HCT116 (cell line): ENCODE measurements around the gene CENPK. TPM values are rescaled to one million over a fixed set of nuclear protein-coding genes. Genes with fewer than 3 reads are reported as not detected.

Experiments used
- ATAC-seq: fragments of 200-7000 bp; cut with Tn5 transposase; 2 replicates; pipeline ENCODE4 v1.9.1; 2020; ENCODE audit warnings: mild to moderate bottlenecking, moderate library complexity
- BruUV-seq: library from RNA; stranded (reverse); fragments of 400-500 nt; replicated peaks from 2 replicates; lab custom pipeline; 2021; lab: Mats Ljungman, UMichigan
- CTCF ChIA-PET: fragments of 300-600 bp; sonication (Branson Sonifier 250); formaldehyde crosslinking; loops from one replicate; lab custom pipeline; 2021; ENCODE audit warnings: antibody characterized with exemption; lab: Charles Lee
- POLR2A ChIA-PET: fragments of 300-600, 350-600 bp; sonication (Branson Sonifier 250); formaldehyde crosslinking; loops from one replicate; lab custom pipeline; 2021; ENCODE audit warnings: antibody characterized with exemption; lab: Charles Lee
- RAD21 ChIA-PET, 2 experiments: fragments of 300-600 bp; sonication (Branson Sonifier 250); formaldehyde crosslinking; loops; one replicate each; lab custom pipeline; 2023; ENCODE audit warnings: low total read pairs in 2 of 2; ENCODE audit not compliant: uncharacterized antibody in 2 of 2, unreplicated experiment in 2 of 2, low non-redundant PET in 1 of 2; lab: Charles Lee
- DNase-seq: peaks from one replicate; pipeline ENCODE4 v3.0.0-alpha.2; 2010; ENCODE audit warnings: low read depth, low spot score
- H2AFZ ChIP-seq: fragments of 200-600 bp; shearing (Covaris generic), sonication (generic); 2 replicates; pipeline ENCODE4 v1.6.1; 2017; ENCODE audit warnings: low read depth, mixed run types, mixed read lengths, antibody characterized with exemption, low read length; ENCODE audit not compliant: poor library complexity, severe bottlenecking
- H3K27ac ChIP-seq: 2 replicates; pipeline ENCODE4 v1.5.1; 2012; ENCODE audit warnings: low read depth, low read length
- H3K27me3 ChIP-seq: fragments of 200-600 bp; sonication (generic); 2 replicates; pipeline ENCODE4 v1.6.1; 2016; ENCODE audit warnings: mixed run types, low read length, mixed read lengths; ENCODE audit not compliant: insufficient read depth
- H3K36me3 ChIP-seq, 2 experiments: fragments of 200-500 bp in 1 of 2; fragments of 200-600 bp in 1 of 2; sonication (Bioruptor generic) in 1 of 2; sonication (generic) in 1 of 2; 2 replicates each; pipeline versions ENCODE4 v1.5.1 to v1.6.1; 2014 to 2016; ENCODE audit warnings: low read length in 2 of 2, inconsistent platforms in 1 of 2, mixed read lengths in 1 of 2, mixed run types in 1 of 2; ENCODE audit not compliant: insufficient read depth in 2 of 2, control insufficient read depth in 1 of 2
- H3K4me1 ChIP-seq, 2 experiments: fragments of 200-600 bp in 1 of 2; sonication (generic) in 1 of 2; 2 replicates each; pipeline versions ENCODE4 v1.5.1 to v1.6.1; 2012 to 2017; ENCODE audit warnings: low read length in 2 of 2, inconsistent platforms in 1 of 2, mild to moderate bottlenecking in 1 of 2, mixed read lengths in 1 of 2, mixed run types in 1 of 2, moderate library complexity in 1 of 2; ENCODE audit not compliant: insufficient read depth in 2 of 2, control insufficient read depth in 1 of 2
- H3K4me2 ChIP-seq: fragments of 200-600 bp; sonication (generic); 2 replicates; pipeline ENCODE4 v1.6.1; 2017; ENCODE audit warnings: mixed run types, low read length, mixed read lengths
- H3K4me3 ChIP-seq, 2 experiments: fragments of 200-600 bp in 1 of 2; sonication (generic) in 1 of 2; replicated peaks in 1 of 2; 2 replicates each; pipeline ENCODE4 v1.5.1; 2011 to 2016; ENCODE audit warnings: low read length in 2 of 2, control low read depth in 1 of 2, low read depth in 1 of 2, mild to moderate bottlenecking in 1 of 2, mixed read lengths in 1 of 2, mixed run types in 1 of 2
- H3K79me2 ChIP-seq: fragments of 200-600 bp; sonication (generic); 2 replicates; pipeline ENCODE4 v1.6.1; 2017; ENCODE audit warnings: mild to moderate bottlenecking, mixed run types, low read length, moderate library complexity, mixed read lengths; ENCODE audit not compliant: insufficient read depth
- H3K9ac ChIP-seq: fragments of 200-600 bp; sonication (generic); 2 replicates; pipeline ENCODE4 v1.6.1; 2016; ENCODE audit warnings: low read length, mixed read lengths
- H3K9me2 ChIP-seq: fragments of 200-600 bp; sonication (generic), shearing (Covaris generic); 2 replicates; pipeline ENCODE4 v1.6.1; 2017; ENCODE audit warnings: mixed run types, mild to moderate bottlenecking, moderate library complexity; ENCODE audit not compliant: insufficient read depth
- H3K9me3 ChIP-seq, 2 experiments: fragments of 200-500 bp in 1 of 2; fragments of 200-600 bp in 1 of 2; sonication (Bioruptor generic) in 1 of 2; sonication (generic) in 1 of 2; 2 replicates each; pipeline ENCODE4 v1.6.1; 2014 to 2017; ENCODE audit warnings: low read length in 2 of 2, mixed read lengths in 2 of 2, inconsistent platforms in 1 of 2, low read depth in 1 of 2, mild to moderate bottlenecking in 1 of 2, mixed run types in 1 of 2, moderate library complexity in 1 of 2; ENCODE audit not compliant: control insufficient read depth in 1 of 2, insufficient read depth in 1 of 2
- H4K20me1 ChIP-seq: fragments of 200-600 bp; sonication (generic), shearing (Covaris generic); 2 replicates; pipeline ENCODE4 v1.6.1; 2017; ENCODE audit warnings: mixed run types, mild to moderate bottlenecking, moderate library complexity; ENCODE audit not compliant: insufficient read depth
- CBX3 ChIP-seq: IDR thresholded peaks from 2 replicates; pipeline ENCODE4 v1.6.1; 2012; ENCODE audit warnings: low read depth
- CEBPB ChIP-seq: IDR thresholded peaks from 2 replicates; pipeline ENCODE4 v1.6.1; 2012; ENCODE audit warnings: low read depth
- EGR1 ChIP-seq: IDR thresholded peaks from 2 replicates; pipeline ENCODE4 v1.6.1; 2012; ENCODE audit warnings: low read depth
- ELF1 ChIP-seq: IDR thresholded peaks from 2 replicates; pipeline ENCODE4 v1.6.1; 2012; ENCODE audit warnings: low read depth, borderline replicate concordance
- EZH2 ChIP-seq: fragments of 200-600 bp; sonication (generic); IDR thresholded peaks from 2 replicates; pipeline ENCODE4 v1.6.1; 2017; ENCODE audit warnings: antibody characterized with exemption, mixed run types
- FOSL1 ChIP-seq: IDR thresholded peaks from 2 replicates; pipeline ENCODE4 v1.6.1; 2012; ENCODE audit warnings: low read depth
- JUND ChIP-seq: IDR thresholded peaks from 2 replicates; pipeline ENCODE4 v1.6.1; 2012
- POLR2A ChIP-seq: IDR thresholded peaks from 2 replicates; pipeline ENCODE4 v1.7.0; 2011; ENCODE audit warnings: borderline replicate concordance; ENCODE audit not compliant: insufficient read depth, insufficient read length; ENCODE audit errors: extremely low read depth
- POLR2AphosphoS5 ChIP-seq: IDR thresholded peaks from 2 replicates; pipeline ENCODE4 v1.6.1; 2011; ENCODE audit warnings: mild to moderate bottlenecking, low read depth, low read length, moderate library complexity
- RAD21 ChIP-seq: IDR thresholded peaks from 2 replicates; pipeline ENCODE4 v1.6.1; 2012; ENCODE audit warnings: low read depth, mild to moderate bottlenecking
- SP1 ChIP-seq: IDR thresholded peaks from 2 replicates; pipeline ENCODE4 v1.6.1; 2012; ENCODE audit warnings: low read depth
- SRF ChIP-seq: IDR thresholded peaks from 2 replicates; pipeline ENCODE4 v1.6.1; 2012; ENCODE audit warnings: low read depth
- YY1 ChIP-seq: IDR thresholded peaks from 2 replicates; pipeline ENCODE4 v1.6.1; 2011; ENCODE audit warnings: low read length, low read depth, moderate library complexity, mild to moderate bottlenecking; ENCODE audit not compliant: insufficient replicate concordance; ENCODE audit errors: extremely low read depth
- ZNF274 ChIP-seq: fragments of 200-500 bp; sonication (Bioruptor generic); IDR thresholded peaks from 2 replicates; pipeline ENCODE4 v1.6.1; 2014; ENCODE audit warnings: mild to moderate bottlenecking, low read depth, low read length, inconsistent platforms
- intact Hi-C: fragments of 100-400 bp; cut with micrococcal nuclease; formaldehyde crosslinking; loops from 2 replicates; pipeline ENCODE4 v1.10.0; 2022
- total RNA-seq: library from RNA; stranded (reverse); gene quantifications from one replicate; pipeline ENCODE4 v1.2.1, GENCODE V29; 2021; ENCODE audit not compliant: unreplicated experiment
- TF ChIP-seq, protein P1 (sequence below): IDR thresholded peaks from 2 replicates; pipeline ENCODE4 v1.6.1; 2012
- TF ChIP-seq, protein P2 (sequence below): IDR thresholded peaks from 2 replicates; pipeline ENCODE4 v1.6.1; 2012; ENCODE audit warnings: low read depth

Gene CENPK
- total RNA-seq, 1 experiment from 2014 or later = 21.4 TPM

DNA sequence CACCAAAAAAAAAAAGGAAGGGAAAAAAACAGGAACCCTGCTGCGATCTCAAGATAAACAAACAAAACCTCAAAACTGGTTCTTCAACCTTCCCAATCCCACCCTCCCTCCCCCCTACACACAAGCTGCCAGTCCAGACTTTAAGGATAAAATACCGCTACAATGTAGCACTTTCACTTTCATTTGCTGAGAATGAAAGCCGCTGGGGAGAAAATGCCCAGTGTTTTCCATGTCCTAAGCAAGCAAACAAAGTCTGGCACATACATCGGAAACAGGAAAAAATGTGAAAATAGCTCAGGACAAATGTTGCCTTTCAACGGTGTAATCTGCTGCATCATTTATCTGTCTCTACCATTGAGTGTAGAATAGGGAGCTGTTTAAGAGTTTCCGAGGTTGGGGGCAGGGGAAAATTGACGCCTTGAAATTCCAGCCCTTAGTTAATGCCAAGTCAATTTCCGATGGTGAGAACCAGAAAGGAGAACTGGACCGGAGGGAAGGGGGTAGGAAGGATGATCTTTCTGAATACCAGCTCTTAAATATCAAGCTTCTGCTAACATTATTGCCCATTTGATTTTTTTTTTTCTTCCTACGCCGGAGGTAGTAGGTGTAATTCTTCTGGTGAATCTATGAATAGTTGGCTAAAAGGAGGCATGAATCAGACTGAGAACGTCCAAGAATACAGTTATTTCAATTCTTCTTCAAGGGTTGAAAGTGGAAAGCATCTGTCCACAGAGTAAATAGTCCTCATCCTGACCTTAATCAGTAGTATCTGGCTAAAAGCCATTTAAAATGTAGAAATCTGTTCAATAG is 80.0 kb downstream of the CENPK start:
- Histone ChIP-seq H3K9ac (peak overlapping the region; percentile 36), H3K9me2 (no peaks in the 10 kb centered on the region), H3K4me1 (peaks cover 11 to 21% of the 10 kb centered on the region in 2 experiments; a peak in 3 of 4 replicates), H3K27ac (peak overlapping the region; percentile 16; the same call in 1 of the 2 replicates), H3K36me3 (no peaks in the 10 kb centered on the region), H3K79me2 (no peaks in the 10 kb centered on the region), H2AFZ (peak overlapping the region; percentile 28), H3K27me3 (no peaks in the 10 kb centered on the region), H3K4me2 (peak overlapping the region; percentile 95), H3K4me3 (peak overlapping the region; percentile 46 to 60), H4K20me1 (no peaks in the 10 kb centered on the region), H3K9me3 (no peaks in the 10 kb centered on the region)
- POLR2A ChIA-PET = no interaction called here
- ATAC-seq = no peak
- no TSS peak for BruUV-seq
- CTCF ChIA-PET = interaction anchor here (0.6 to 4.5 kb wide), 24 partner anchors 12 to 1254 kb away, joined by 3 to 69 read pairs (median 4); no protein-coding TSS in a partner anchor
- intact Hi-C loops = loop anchor here (1.0 to 10.0 kb wide), 6 partner anchors 269 to 848 kb away; no protein-coding TSS in a partner anchor
- RAD21 ChIA-PET = interaction anchor here (0.9 to 1.4 kb wide), 5 partner anchors 382 to 672 kb away, joined by 3 to 7 read pairs (median 4); no protein-coding TSS in a partner anchor
- no peak for DNase-seq
- no peak for TF ChIP-seq SP1
- TF ChIP-seq RAD21 = 0 out of 2 replicates have a peak, but pooled peaks have one; percentile 2

DNA sequence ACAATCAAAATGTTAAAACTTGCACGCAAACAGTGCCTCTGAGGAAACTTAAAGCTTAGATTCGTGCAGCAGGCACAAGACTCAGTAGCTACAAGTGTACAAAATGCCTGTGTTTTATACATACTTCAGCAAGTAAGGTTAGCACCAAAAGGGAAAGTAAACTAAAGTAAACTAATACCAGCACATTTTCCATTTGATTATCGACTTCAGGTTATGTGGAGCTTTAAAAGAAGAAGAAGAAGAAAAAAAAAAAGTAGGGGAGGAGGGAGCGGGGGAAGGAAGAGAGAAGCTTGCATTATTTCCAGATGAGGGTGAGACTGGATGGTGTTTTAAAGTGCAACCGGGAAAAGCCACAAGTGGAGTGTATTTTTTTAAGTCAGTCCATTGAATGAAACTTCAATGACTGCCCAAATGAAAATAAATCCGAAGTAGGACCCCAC is 80.7 kb downstream of the CENPK start:
- POLR2A ChIA-PET = no interaction called here
- intact Hi-C loops = loop anchor here (2.0 to 10.0 kb wide), 2 partner anchors 408 to 848 kb away; no protein-coding TSS in a partner anchor
- CTCF ChIA-PET = interaction anchor here (0.8 to 4.5 kb wide), 10 partner anchors 381 to 1253 kb away, joined by 3 to 69 read pairs (median 4); no protein-coding TSS in a partner anchor
- no TSS peak for BruUV-seq
- ATAC-seq (peak; percentile 43), DNase-seq (no peak)
- Histone ChIP-seq H3K27ac (peak overlapping the region; percentile 4; the same call in 1 of the 2 replicates), H3K36me3 (no peaks in the 10 kb centered on the region), H3K4me2 (peak overlapping the region; percentile 95), H3K27me3 (no peaks in the 10 kb centered on the region), H3K4me3 (peak overlapping the region; percentile 46 to 60), H3K9ac (peak overlapping the region; percentile 36), H2AFZ (peak overlapping the region; percentile 96), H4K20me1 (no peaks in the 10 kb centered on the region), H3K9me2 (no peaks in the 10 kb centered on the region), H3K79me2 (no peaks in the 10 kb centered on the region), H3K4me1 (peaks cover 11 to 21% of the 10 kb centered on the region in 2 experiments; a peak in 3 of 4 replicates), H3K9me3 (no peaks in the 10 kb centered on the region)
- RAD21 ChIA-PET = interaction anchor here (1.3 to 1.4 kb wide), 3 partner anchors 381 to 671 kb away, joined by 3 to 7 read pairs (median 4); no protein-coding TSS in a partner anchor
- no peak for TF ChIP-seq POLR2AphosphoS5
- TF ChIP-seq JUND = no peak
- TF ChIP-seq POLR2A = no peak
- no peak for TF ChIP-seq ELF1
- no peak for TF ChIP-seq CEBPB
- no peak for TF ChIP-seq ZNF274
- no peak for TF ChIP-seq EGR1
- no peak for TF ChIP-seq YY1
- TF ChIP-seq SP1 = no peak
- no peak for TF ChIP-seq EZH2
- TF ChIP-seq, protein P1, sequence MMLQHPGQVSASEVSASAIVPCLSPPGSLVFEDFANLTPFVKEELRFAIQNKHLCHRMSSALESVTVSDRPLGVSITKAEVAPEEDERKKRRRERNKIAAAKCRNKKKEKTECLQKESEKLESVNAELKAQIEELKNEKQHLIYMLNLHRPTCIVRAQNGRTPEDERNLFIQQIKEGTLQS = no peak
- TF ChIP-seq FOSL1 = no peak
- TF ChIP-seq, protein P2, sequence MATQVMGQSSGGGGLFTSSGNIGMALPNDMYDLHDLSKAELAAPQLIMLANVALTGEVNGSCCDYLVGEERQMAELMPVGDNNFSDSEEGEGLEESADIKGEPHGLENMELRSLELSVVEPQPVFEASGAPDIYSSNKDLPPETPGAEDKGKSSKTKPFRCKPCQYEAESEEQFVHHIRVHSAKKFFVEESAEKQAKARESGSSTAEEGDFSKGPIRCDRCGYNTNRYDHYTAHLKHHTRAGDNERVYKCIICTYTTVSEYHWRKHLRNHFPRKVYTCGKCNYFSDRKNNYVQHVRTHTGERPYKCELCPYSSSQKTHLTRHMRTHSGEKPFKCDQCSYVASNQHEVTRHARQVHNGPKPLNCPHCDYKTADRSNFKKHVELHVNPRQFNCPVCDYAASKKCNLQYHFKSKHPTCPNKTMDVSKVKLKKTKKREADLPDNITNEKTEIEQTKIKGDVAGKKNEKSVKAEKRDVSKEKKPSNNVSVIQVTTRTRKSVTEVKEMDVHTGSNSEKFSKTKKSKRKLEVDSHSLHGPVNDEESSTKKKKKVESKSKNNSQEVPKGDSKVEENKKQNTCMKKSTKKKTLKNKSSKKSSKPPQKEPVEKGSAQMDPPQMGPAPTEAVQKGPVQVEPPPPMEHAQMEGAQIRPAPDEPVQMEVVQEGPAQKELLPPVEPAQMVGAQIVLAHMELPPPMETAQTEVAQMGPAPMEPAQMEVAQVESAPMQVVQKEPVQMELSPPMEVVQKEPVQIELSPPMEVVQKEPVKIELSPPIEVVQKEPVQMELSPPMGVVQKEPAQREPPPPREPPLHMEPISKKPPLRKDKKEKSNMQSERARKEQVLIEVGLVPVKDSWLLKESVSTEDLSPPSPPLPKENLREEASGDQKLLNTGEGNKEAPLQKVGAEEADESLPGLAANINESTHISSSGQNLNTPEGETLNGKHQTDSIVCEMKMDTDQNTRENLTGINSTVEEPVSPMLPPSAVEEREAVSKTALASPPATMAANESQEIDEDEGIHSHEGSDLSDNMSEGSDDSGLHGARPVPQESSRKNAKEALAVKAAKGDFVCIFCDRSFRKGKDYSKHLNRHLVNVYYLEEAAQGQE = no peak
- no peak for TF ChIP-seq SRF
- no peak for TF ChIP-seq CBX3
- no peak for TF ChIP-seq RAD21
